Transverse colon (tissue), 4 donors: Measurements from ENCODE around the gene PREX1. TPM values are rescaled to one million over a fixed set of nuclear protein-coding genes. Genes with fewer than 3 reads are reported as not detected.

ENCODE experiments used
- DNase-seq: peaks from one replicate; pipeline ENCODE4 v3.0.0-alpha.2; 2019
- H3K27ac ChIP-seq, 4 donors: fragments of 200-600 bp; sonication (generic); 2 replicates each; pipeline ENCODE4 v1.5.1; 2016 to 2018; ENCODE audit warnings: inconsistent platforms in 4 of 4
- H3K27me3 ChIP-seq: fragments of 200-600 bp; sonication (generic); 2 replicates; pipeline ENCODE4 v1.5.1; 2017; ENCODE audit warnings: inconsistent platforms
- H3K36me3 ChIP-seq, 4 donors: fragments of 200-600 bp; sonication (generic); 2 replicates each; pipeline ENCODE4 v1.5.1; 2017 to 2019; ENCODE audit warnings: inconsistent platforms in 4 of 4
- H3K4me1 ChIP-seq, 4 donors: fragments of 200-600 bp; sonication (generic); 2 replicates each; pipeline ENCODE4 v1.5.1; 2017 to 2020; ENCODE audit warnings: inconsistent platforms in 4 of 4
- H3K4me3 ChIP-seq, 4 donors: fragments of 200-600 bp; sonication (generic); 1 replicate in 1 of 4; 2 replicates in 3 of 4; pipeline versions ENCODE4 v1.5.1 to v1.6.1; 2017 to 2019; ENCODE audit warnings: inconsistent platforms in 4 of 4
- H3K9me3 ChIP-seq, 2 donors: fragments of 200-600 bp; sonication (generic); 2 replicates each; pipeline ENCODE4 v1.5.1; 2017 to 2019; ENCODE audit warnings: inconsistent platforms in 2 of 2
- CTCF ChIP-seq, 5 experiments: fragments of 200-600 bp in 3 of 5; fragments of 450-650 bp in 2 of 5; sonication (generic) in 3 of 5; IDR thresholded peaks; 1 replicate in 2 of 5; 2 replicates in 3 of 5; pipeline ENCODE4 v1.5.1; 2016 to 2017; ENCODE audit warnings: antibody characterized with exemption in 5 of 5, inconsistent platforms in 3 of 5, mild to moderate bottlenecking in 2 of 5, moderate library complexity in 1 of 5
- EP300 ChIP-seq: sonication (generic); formaldehyde crosslinking; IDR thresholded peaks from one replicate; pipeline ENCODE4 v1.6.1; 2017; ENCODE audit warnings: antibody characterized with exemption, low read depth
- POLR2A ChIP-seq: fragments of 450-650 bp; IDR thresholded peaks from one replicate; pipeline ENCODE4 v1.6.1; 2016; ENCODE audit warnings: antibody characterized with exemption, mild to moderate bottlenecking, moderate library complexity
- POLR2AphosphoS5 ChIP-seq, 3 donors: sonication (generic); formaldehyde crosslinking; IDR thresholded peaks; one replicate each; pipeline ENCODE4 v1.6.1; 2016; ENCODE audit warnings: antibody characterized with exemption in 3 of 3
- WGBS, 2 donors: methylation state at CpG; one replicate each; pipeline ENCODE4 v1.1.5; 2018; ENCODE audit warnings: low coverage in 1 of 2; 5-methylcytosine and 5-hydroxymethylcytosine counted together
- in situ Hi-C, 4 donors: fragments of 200-750 bp; cut with MboI; loops; one replicate each; pipeline versions ENCODE4 v1.15.0 to v1.15.1; 2017; ENCODE audit warnings: low sequenced_read_pairs in 3 of 4, low pct_ligation_motif_present in 1 of 4, low pct_unique_long_range_greater_than_20kb in 1 of 4
- intact Hi-C: fragments of 100-400 bp; cut with DNase I; formaldehyde crosslinking; loops from one replicate; pipeline ENCODE4 v1.15.1; 2023; ENCODE audit warnings: low total_unique reads
- total RNA-seq, 4 donors: library from RNA; depleted of rRNA; stranded (reverse); fragments of >200 nt; gene quantifications; one replicate each; pipeline ENCODE4 v1.1.0, GENCODE V29; 2016

The PREX1 gene
- total RNA-seq, 4 donors from 2014 or later = 10.9 to 29.9 (median 16.6) TPM

- TF ChIP-seq POLR2A (no peak), POLR2AphosphoS5 (IDR thresholded peaks at IDR 0.05) (no peak), EP300 (no peak), CTCF (IDR thresholded peaks at IDR 0.05) (no peak)
- DNase-seq = no peak
- Histone ChIP-seq H3K27me3 (peaks cover 51% of the 10 kb centered on the region), H3K9me3 (no peaks in the 10 kb centered on the region), H3K27ac (peak overlapping the region; percentile 60 to 84 (median 74)), H3K4me1 (peaks cover 0 to 41% (median 4%) of the 10 kb centered on the region in 4 donors), H3K36me3 (no peaks in the 10 kb centered on the region), H3K4me3 (peak overlapping the region in 3 of 4 donors; percentile 43 to 73 (median 53))
- WGBS, 2 donors = 27 to 53% methylated on average over 2 of the region's 2 CpGs
- in situ Hi-C loops (no loop called here), intact Hi-C loops (no loop called here)
These were observed 1.7 kb downstream of the PREX1 start for GRCh38 chr20:48826069-48826468.

GRCh38 chr20:48825566-48825920 is 2.3 kb downstream of the PREX1 start:
- in situ Hi-C loops = no loop called here
- peak overlapping the region; percentile 66 to 84 (median 74) for H3K27ac ChIP-seq
- TF ChIP-seq CTCF (IDR thresholded peaks at IDR 0.05) (no peak), POLR2AphosphoS5 (IDR thresholded peaks at IDR 0.05) (no peak), EP300 (no peak), POLR2A (no peak)
- H3K4me3 ChIP-seq = peak overlapping the region in 2 of 4 donors; percentile 43 to 73
- no peak for DNase-seq
- H3K9me3 ChIP-seq = no peaks in the 10 kb centered on the region
- intact Hi-C loops = no loop called here
- peaks cover 51% of the 10 kb centered on the region for H3K27me3 ChIP-seq
- WGBS, 2 donors = 37 to 38% methylated on average over 2 to 4 of the region's 4 CpGs
- H3K36me3 ChIP-seq = no peaks in the 10 kb centered on the region
- H3K4me1 ChIP-seq = peaks cover 0 to 43% (median 4%) of the 10 kb centered on the region in 4 donors

GRCh38 chr20:48824830-48825565 is 2.8 kb downstream of the PREX1 start:
- Histone ChIP-seq H3K27ac (peak overlapping the region; percentile 66 to 84 (median 74)), H3K4me3 (peak overlapping the region in 1 of 4 donors; percentile 73), H3K4me1 (peaks cover 0 to 48% (median 6%) of the 10 kb centered on the region in 4 donors), H3K36me3 (no peaks in the 10 kb centered on the region), H3K27me3 (peaks cover 49% of the 10 kb centered on the region), H3K9me3 (no peaks in the 10 kb centered on the region)
- TF ChIP-seq POLR2A (no peak), EP300 (no peak), CTCF (IDR thresholded peaks at IDR 0.05) (no peak), POLR2AphosphoS5 (IDR thresholded peaks at IDR 0.05) (no peak)
- in situ Hi-C loops (no loop called here), intact Hi-C loops (no loop called here)
- DNase-seq = no peak
- WGBS, 2 donors = 38 to 62% methylated on average over 7 to 12 of the region's 12 CpGs

GRCh38 chr20:48823960-48824498 is 3.8 kb downstream of the PREX1 start:
- H3K4me3 ChIP-seq = no peak overlapping the region
- H3K36me3 ChIP-seq = no peaks in the 10 kb centered on the region
- intact Hi-C loops = no loop called here
- H3K9me3 ChIP-seq = no peaks in the 10 kb centered on the region
- no peak for TF ChIP-seq EP300
- TF ChIP-seq CTCF (IDR thresholded peaks at IDR 0.05) = no peak
- no peak for TF ChIP-seq POLR2AphosphoS5 (IDR thresholded peaks at IDR 0.05)
- no peak for TF ChIP-seq POLR2A
- in situ Hi-C loops = no loop called here
- H3K27me3 ChIP-seq = peaks cover 42% of the 10 kb centered on the region
- 35 to 39% methylated on average over 8 of the region's 8 CpGs for WGBS, 2 donors
- H3K4me1 ChIP-seq = peaks cover 0 to 57% (median 7%) of the 10 kb centered on the region in 4 donors
- DNase-seq = no peak
- peak overlapping the region; percentile 66 to 84 (median 74) for H3K27ac ChIP-seq
